Measurements from ENCODE around the gene UBA6. TPM values are rescaled to one million over a fixed set of nuclear protein-coding genes. Genes with fewer than 3 reads are reported as not detected.
"Not testable (repeated sequence)": the region's sequence is repeated elsewhere in the genome, so short reads cannot be mapped to it uniquely, and the experiment has no call there.

Gene UBA6
- total RNA-seq, result 10 to 100 TPM; 90.8 to 91.1 TPM

GRCh38 chr4:67700738-67701516 lies at the start of gene UBA6:
UBA6 (minus strand) TSS chr4:67701155; CDS start chr4:67701119, 36 bp downstream.
- H3K9me3 Mint-ChIP-seq (ENCODE audit: insufficient read depth), result peaks cover 7% of the 10 kb centered on the region
- H3K4me1 Mint-ChIP-seq (ENCODE audit: low read depth), result peaks cover 55% of the 10 kb centered on the region
- H3K27ac Mint-ChIP-seq, result peak within 1 kb of the TSS; percentile 96
- peak; percentile 97 for DNase-seq
- H3K4me3 Mint-ChIP-seq, result peak within 1 kb of the TSS; percentile 90
- H3K36me3 Mint-ChIP-seq (ENCODE audit: low read depth), result peaks cover 48% of the 10 kb centered on the region
- ChIA-PET CTCF (interaction anchor here (0.6 to 2.3 kb wide), 12 partner anchors 9 to 165 kb away, joined by 3 to 12 read pairs (median 4); no protein-coding TSS in a partner anchor), POLR2A (interaction anchor here (0.6 to 3.3 kb wide), 8 partner anchors 11 to 156 kb away, joined by 3 to 27 read pairs (median 4); partner anchors contain the start of gene CENPC)
- ATAC-seq, result peak; percentile 94
- H3K27me3 Mint-ChIP-seq (ENCODE audit: low read depth), result no peaks in the 10 kb centered on the region

DNA sequence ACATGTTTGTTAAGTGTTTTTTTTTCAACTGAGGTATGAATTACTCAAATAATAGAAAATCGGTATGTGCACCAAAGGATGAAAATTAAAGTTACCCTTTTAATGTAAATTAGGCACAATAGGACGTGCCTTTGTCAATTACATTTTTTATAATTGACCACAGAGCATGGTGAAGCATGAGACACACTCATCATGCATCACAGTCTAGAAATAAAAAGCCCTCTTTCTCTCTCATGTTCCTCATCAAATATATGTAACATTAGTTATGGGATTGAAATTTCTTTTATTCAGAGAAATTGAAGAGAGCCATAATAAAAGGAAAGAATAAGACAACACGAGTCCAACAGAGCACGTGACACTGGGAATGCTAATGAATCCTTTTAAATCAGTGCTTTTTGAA lies 49.7 kb upstream of the UBA6 start:
- ChIA-PET CTCF (no interaction called here), POLR2A (no interaction called here)
- Mint-ChIP-seq H3K4me3 (no peak overlapping the region), H3K27me3 (ENCODE audit: low read depth) (no peaks in the 10 kb centered on the region), H3K27ac (no peak overlapping the region), H3K36me3 (ENCODE audit: low read depth) (no peaks in the 10 kb centered on the region), H3K9me3 (ENCODE audit: insufficient read depth) (no peaks in the 10 kb centered on the region), H3K4me1 (ENCODE audit: low read depth) (peaks cover 6% of the 10 kb centered on the region)
- no peak for ATAC-seq
- no peak for DNase-seq

DNA sequence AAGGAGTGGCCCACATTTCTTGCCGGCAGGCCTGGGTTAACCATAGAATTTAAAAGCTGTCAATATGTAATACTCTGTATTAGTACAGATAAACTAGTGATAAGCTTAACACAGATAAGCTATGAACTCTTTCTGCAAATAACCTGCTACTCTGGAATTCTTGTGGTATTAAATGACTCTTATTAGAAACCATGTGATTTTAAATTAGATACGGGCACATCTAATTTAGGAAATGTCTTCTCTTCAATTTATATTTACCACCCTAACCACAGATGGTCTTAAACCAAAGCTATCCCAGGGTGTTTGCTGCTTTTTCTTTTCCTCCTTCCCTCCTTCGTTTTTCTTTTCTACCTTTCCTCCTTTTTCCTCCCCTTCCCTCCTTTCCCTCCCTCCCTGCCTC lies 48.3 kb upstream of the UBA6 start:
- no peak for ATAC-seq
- H3K4me3 Mint-ChIP-seq, result no peak overlapping the region
- CTCF ChIA-PET, result interaction anchor here (1.2 kb wide), 1 partner anchor 10 kb away, joined by 6 read pairs; no protein-coding TSS in a partner anchor
- DNase-seq, result no peak
- no peaks in the 10 kb centered on the region for H3K9me3 Mint-ChIP-seq (ENCODE audit: insufficient read depth)
- POLR2A ChIA-PET, result no interaction called here
- H3K27me3 Mint-ChIP-seq (ENCODE audit: low read depth), result no peaks in the 10 kb centered on the region
- no peak overlapping the region for H3K27ac Mint-ChIP-seq
- H3K36me3 Mint-ChIP-seq (ENCODE audit: low read depth), result no peaks in the 10 kb centered on the region
- H3K4me1 Mint-ChIP-seq (ENCODE audit: low read depth), result peaks cover 6% of the 10 kb centered on the region

DNA sequence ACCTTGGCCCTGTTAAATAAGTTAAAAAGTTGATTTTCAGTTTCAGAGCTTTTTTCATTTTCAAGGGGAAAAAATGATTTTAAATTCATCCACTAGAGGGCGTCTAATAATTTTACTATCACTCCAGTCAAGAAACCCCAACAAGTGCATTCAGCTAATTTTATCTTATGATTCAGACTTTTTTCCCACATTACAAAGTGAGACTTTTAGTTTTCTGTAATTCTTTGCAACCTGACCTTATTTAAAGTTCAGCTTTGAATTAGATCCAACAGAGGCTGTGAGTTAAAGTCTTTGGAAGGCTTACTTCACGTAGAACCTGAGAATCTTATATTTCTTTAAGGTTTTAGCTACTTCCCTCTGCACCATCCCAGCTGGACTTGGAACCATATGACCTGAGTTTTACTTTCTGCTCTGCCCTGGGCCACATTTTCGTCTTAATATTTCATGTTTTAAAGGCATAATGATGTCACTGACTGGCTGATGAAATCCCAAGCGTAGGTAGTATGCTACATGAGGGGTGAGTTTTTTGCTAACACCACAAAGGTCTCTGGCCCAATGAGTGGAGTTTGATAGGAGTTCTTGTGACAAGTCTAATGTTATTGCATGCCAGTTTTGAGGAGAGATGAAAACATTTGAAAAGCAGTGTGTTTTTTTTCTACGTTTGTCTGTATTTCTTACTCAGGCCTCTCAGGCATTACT lies 46.0 kb upstream of the UBA6 start:
- H3K4me3 Mint-ChIP-seq, result no peak overlapping the region
- H3K9me3 Mint-ChIP-seq (ENCODE audit: insufficient read depth), result no peaks in the 10 kb centered on the region
- ATAC-seq, result no peak
- ChIA-PET CTCF (interaction anchor here (0.6 to 3.6 kb wide), 27 partner anchors 9 to 266 kb away, joined by 3 to 29 read pairs (median 5); partner anchors contain the start of gene UBA6), POLR2A (no interaction called here)
- no peak overlapping the region for H3K27ac Mint-ChIP-seq
- DNase-seq, result no peak
- H3K36me3 Mint-ChIP-seq (ENCODE audit: low read depth), result no peaks in the 10 kb centered on the region
- H3K27me3 Mint-ChIP-seq (ENCODE audit: low read depth), result no peaks in the 10 kb centered on the region
- peaks cover 6% of the 10 kb centered on the region for H3K4me1 Mint-ChIP-seq (ENCODE audit: low read depth)

- no peak for ATAC-seq
- Mint-ChIP-seq H3K4me1 (ENCODE audit: low read depth) (peaks cover 6% of the 10 kb centered on the region), H3K27ac (no peak overlapping the region), H3K9me3 (ENCODE audit: insufficient read depth) (no peaks in the 10 kb centered on the region), H3K4me3 (no peak overlapping the region), H3K27me3 (ENCODE audit: low read depth) (no peaks in the 10 kb centered on the region), H3K36me3 (ENCODE audit: low read depth) (no peaks in the 10 kb centered on the region)
- no peak for DNase-seq
- ChIA-PET POLR2A (interaction anchor here (0.7 kb wide), 1 partner anchor 43 kb away, joined by 3 read pairs; the partner anchor contains the start of gene UBA6), CTCF (interaction anchor here (0.8 to 3.6 kb wide), 7 partner anchors 10 to 166 kb away, joined by 4 to 29 read pairs (median 4); no protein-coding TSS in a partner anchor)
Observed at GRCh38 chr4:67744561-67745283, 43.8 kb upstream of the UBA6 start.

DNA sequence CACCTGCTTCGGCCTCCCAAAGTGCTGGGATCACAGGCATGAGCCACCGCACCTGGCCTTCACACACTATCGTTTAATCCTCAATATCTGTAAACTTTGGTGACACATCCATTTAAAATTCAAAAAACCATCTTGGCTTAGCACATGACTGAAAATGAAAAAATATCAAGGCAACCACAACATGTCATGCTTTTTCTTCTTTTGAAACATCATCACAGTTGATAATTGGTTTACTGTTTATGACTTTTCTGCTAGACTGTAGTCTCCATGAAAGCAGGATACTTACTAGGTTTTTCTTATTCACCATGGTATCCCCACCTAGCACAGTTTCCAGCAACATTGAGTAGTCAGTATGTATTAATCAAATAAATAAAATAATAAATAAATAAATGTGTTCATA lies 42.2 kb upstream of the UBA6 start:
- Mint-ChIP-seq H3K27ac (no peak overlapping the region), H3K9me3 (ENCODE audit: insufficient read depth) (no peaks in the 10 kb centered on the region), H3K4me3 (no peak overlapping the region), H3K36me3 (ENCODE audit: low read depth) (no peaks in the 10 kb centered on the region), H3K4me1 (ENCODE audit: low read depth) (peaks cover 6% of the 10 kb centered on the region), H3K27me3 (ENCODE audit: low read depth) (no peaks in the 10 kb centered on the region)
- DNase-seq (no peak), ATAC-seq (no peak)
- POLR2A ChIA-PET, result no interaction called here
- CTCF ChIA-PET, result no interaction called here

GRCh38 chr4:67736262-67736661 lies 35.3 kb upstream of the UBA6 start:
- Mint-ChIP-seq H3K36me3 (ENCODE audit: low read depth) (peaks cover 6% of the 10 kb centered on the region), H3K9me3 (ENCODE audit: insufficient read depth) (no peaks in the 10 kb centered on the region), H3K4me1 (ENCODE audit: low read depth) (no peaks in the 10 kb centered on the region), H3K27me3 (ENCODE audit: low read depth) (no peaks in the 10 kb centered on the region), H3K27ac (no peak overlapping the region), H3K4me3 (no peak overlapping the region)
- ATAC-seq (no peak), DNase-seq (no peak)
- ChIA-PET CTCF (interaction anchor here (1.1 to 1.2 kb wide), 2 partner anchors 11 to 190 kb away, joined by 3 to 4 read pairs; no protein-coding TSS in a partner anchor), POLR2A (no interaction called here)

DNA sequence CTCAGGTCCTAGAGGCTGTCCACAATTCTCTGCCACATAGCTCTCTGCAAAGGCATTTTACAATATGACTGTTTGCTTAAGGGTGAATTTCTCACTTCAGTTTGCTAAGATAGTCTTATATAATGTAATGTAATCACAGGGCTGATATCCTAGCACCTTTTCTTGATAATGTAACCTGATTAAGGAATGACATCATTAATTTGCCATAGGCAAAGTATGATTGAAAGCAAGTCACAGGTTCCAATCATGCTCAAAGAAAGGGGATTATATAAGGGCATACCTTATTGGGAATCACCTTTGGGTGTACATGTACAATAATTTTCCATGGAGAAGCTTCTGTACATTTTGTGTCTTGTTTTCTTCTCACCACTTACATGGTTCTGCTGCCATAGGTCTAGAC lies 34.4 kb upstream of the UBA6 start:
- ChIA-PET POLR2A (no interaction called here), CTCF (interaction anchor here (1.1 to 1.5 kb wide), 3 partner anchors 9 to 189 kb away, joined by 3 to 4 read pairs (median 4); no protein-coding TSS in a partner anchor)
- Mint-ChIP-seq H3K27me3 (ENCODE audit: low read depth) (no peaks in the 10 kb centered on the region), H3K4me1 (ENCODE audit: low read depth) (no peaks in the 10 kb centered on the region), H3K4me3 (no peak overlapping the region), H3K9me3 (ENCODE audit: insufficient read depth) (no peaks in the 10 kb centered on the region), H3K36me3 (ENCODE audit: low read depth) (peaks cover 10% of the 10 kb centered on the region), H3K27ac (no peak overlapping the region)
- DNase-seq, result no peak
- no peak for ATAC-seq

- POLR2A ChIA-PET; H3K4me3 Mint-ChIP-seq; ATAC-seq; H3K4me1 Mint-ChIP-seq (ENCODE audit: low read depth); H3K9me3 Mint-ChIP-seq (ENCODE audit: insufficient read depth); H3K27me3 Mint-ChIP-seq (ENCODE audit: low read depth); CTCF ChIA-PET; DNase-seq; H3K27ac Mint-ChIP-seq: not testable (repeated sequence)
- H3K36me3 Mint-ChIP-seq (ENCODE audit: low read depth), result peaks cover 31% of the 10 kb centered on the region
Observed at GRCh38 chr4:67730511-67730910, 29.6 kb upstream of the UBA6 start.

GRCh38 chr4:67727124-67727850 lies 26.3 kb upstream of the UBA6 start:
- ChIA-PET CTCF (interaction anchor here (0.8 to 2.0 kb wide), 2 partner anchors 17 to 19 kb away, joined by 4 to 6 read pairs; no protein-coding TSS in a partner anchor), POLR2A (no interaction called here)
- peaks cover 2% of the 10 kb centered on the region for H3K4me1 Mint-ChIP-seq (ENCODE audit: low read depth)
- no peak overlapping the region for H3K27ac Mint-ChIP-seq
- H3K27me3 Mint-ChIP-seq (ENCODE audit: low read depth), result no peaks in the 10 kb centered on the region
- H3K9me3 Mint-ChIP-seq (ENCODE audit: insufficient read depth), result no peaks in the 10 kb centered on the region
- no peak overlapping the region for H3K4me3 Mint-ChIP-seq
- H3K36me3 Mint-ChIP-seq (ENCODE audit: low read depth), result peaks cover 36% of the 10 kb centered on the region
- no peak for DNase-seq
- no peak for ATAC-seq

- H3K4me3 Mint-ChIP-seq, result no peak overlapping the region
- peaks cover 8% of the 10 kb centered on the region for H3K4me1 Mint-ChIP-seq (ENCODE audit: low read depth)
- H3K9me3 Mint-ChIP-seq (ENCODE audit: insufficient read depth), result no peaks in the 10 kb centered on the region
- CTCF ChIA-PET, result interaction anchor here (2.0 to 2.7 kb wide), 2 partner anchors 20 kb away, joined by 6 to 9 read pairs; no protein-coding TSS in a partner anchor
- DNase-seq (no peak), ATAC-seq (no peak)
- H3K27me3 Mint-ChIP-seq (ENCODE audit: low read depth), result no peaks in the 10 kb centered on the region
- no peak overlapping the region for H3K27ac Mint-ChIP-seq
- POLR2A ChIA-PET, result no interaction called here
- peaks cover 42% of the 10 kb centered on the region for H3K36me3 Mint-ChIP-seq (ENCODE audit: low read depth)
Observed at GRCh38 chr4:67725981-67726380, 25.0 kb upstream of the UBA6 start.

All from activated CD8-positive, alpha-beta T cell treated with anti-CD3 and anti-CD28 coated beads, Interleukin-2, amount 10 ng/mL, durations not matched to agents 7 days and 5 days (primary cell).